GM21367 (cell line): ENCODE measurements around the gene MSI1.

ENCODE experiments used
- ATAC-seq: cut with Tn5 transposase; IDR thresholded peaks from one replicate; pipeline ENCODE4 v1.9.1; 2021; ENCODE audit not compliant: unreplicated experiment

Gene MSI1

GRCh38 chr12:120368789-120369602 is at the start of gene MSI1:
Gene MSI1, minus strand, starts transcription at chr12:120369164. Its CDS starts 73 bp downstream, at chr12:120369091.
- no peak for ATAC-seq

DNA sequence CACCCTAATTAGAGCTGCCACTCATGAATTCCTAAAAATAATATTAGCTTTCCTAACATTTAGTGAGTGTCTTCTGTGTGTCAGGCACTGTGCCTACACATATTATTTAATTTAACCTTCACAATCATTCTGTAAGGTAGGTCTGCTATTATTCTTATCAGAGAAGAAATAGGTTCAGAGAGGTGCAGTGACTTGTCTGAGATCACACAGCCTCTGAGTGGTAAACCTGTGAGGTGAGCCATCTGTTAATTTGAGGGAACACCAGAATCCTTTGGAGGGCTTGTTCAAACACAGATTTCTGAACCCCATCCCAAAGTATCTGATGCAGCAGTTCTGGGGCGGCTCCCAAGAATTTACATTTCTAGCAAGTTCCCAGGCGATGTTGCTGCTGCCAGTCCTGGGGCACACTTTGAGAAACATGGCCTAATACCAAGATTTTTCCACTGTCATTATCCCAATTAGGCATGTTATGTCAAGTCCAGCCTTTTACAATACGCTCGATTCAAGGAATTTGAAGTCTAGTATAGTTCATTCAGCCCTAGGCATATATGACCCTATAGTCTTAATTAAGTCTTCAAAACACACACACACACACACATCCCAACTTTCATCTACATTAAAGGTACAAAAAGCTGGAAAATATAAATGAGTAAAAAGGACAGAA is 49.1 kb upstream of the MSI1 start:
- ATAC-seq: no peak

- no peak for ATAC-seq
Measured at GRCh38 chr12:120416490-120417216, 47.7 kb upstream of the MSI1 start.

GRCh38 chr12:120413901-120414695 is 45.1 kb upstream of the MSI1 start:
- ATAC-seq: no peak

GRCh38 chr12:120412421-120412820 is 43.5 kb upstream of the MSI1 start:
- ATAC-seq: no peak

DNA sequence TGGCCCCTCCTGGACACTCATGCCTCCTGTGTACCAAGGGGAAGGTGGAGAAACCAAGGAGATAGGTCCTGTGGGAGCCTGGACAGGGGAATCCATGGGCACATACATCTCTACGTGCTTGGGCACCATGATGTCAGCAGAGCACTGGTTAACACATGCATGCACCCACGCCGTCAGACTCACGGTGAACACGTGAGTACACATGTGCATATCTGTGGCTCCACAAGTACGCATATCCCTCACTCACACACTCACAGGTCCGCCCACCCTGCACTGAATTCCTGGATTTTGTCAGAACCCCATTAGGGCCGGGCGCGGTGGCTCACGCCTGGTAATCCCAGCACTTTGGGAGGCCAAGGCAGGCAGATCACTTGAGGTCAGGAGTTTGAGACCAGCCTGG is 39.8 kb upstream of the MSI1 start:
- ATAC-seq: no peak

DNA sequence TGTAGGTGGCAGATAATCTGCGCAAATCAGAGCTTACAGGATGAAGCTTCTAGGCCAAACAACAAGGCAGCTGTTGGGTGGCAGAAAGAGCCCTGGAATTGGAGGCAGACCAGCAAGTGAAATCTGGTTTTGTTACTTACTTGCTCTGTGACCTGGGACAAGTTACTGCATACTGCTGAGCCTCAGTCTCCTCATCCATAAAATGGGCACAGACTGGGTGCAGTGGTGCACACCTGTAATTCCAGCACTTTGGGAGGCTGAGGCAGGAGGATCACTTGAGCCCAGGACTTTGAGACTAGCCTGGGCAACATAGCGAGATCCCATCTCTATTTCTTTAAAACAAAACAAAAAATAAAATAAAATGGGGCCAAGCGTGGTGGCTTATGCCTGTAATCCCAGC is 37.6 kb upstream of the MSI1 start:
- ATAC-seq: no peak

- ATAC-seq: no peak
Measured at GRCh38 chr12:120406069-120406468, 37.1 kb upstream of the MSI1 start.

- no peak for ATAC-seq
Measured at GRCh38 chr12:120404271-120404670, 35.3 kb upstream of the MSI1 start.

DNA sequence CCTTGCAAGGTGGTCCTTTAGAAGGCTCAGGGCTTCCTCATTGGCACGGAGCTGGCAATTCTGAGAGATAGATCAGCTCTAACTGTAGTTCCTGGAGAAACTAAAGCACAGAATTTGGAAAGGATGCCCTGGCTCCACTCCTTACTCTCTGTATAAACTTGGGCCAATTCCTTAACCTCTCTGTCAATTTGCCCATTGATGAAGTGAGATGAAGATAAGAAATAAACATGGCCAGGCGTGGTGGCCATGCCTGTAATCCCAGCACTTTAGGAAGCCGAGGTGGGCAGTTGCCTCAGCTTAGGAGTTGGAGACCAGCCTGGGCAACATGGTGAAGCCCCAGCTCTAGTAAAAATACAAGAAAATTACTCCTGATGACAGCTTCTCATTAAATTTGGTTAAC is 34.9 kb upstream of the MSI1 start:
- ATAC-seq: no peak

DNA sequence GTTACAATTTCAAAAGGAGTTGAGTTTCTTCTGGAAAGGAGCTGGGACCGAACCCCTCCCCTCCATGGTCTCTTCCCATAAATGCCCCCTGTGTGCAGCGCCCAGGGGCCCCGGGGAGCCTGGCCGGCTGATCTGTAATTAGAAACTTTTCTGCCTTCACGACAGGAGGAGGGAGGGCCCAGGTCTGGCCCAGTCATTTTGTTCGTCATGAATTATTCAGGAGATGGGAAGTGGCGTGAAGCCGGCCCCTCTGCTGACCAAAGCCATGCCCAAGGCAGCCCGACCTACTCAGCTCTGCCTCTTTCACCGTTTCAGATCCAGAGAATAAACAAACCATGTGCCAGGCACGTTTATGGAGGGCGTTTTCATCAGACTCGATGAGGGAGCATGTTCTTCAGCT is 33.3 kb upstream of the MSI1 start:
- no peak for ATAC-seq

DNA sequence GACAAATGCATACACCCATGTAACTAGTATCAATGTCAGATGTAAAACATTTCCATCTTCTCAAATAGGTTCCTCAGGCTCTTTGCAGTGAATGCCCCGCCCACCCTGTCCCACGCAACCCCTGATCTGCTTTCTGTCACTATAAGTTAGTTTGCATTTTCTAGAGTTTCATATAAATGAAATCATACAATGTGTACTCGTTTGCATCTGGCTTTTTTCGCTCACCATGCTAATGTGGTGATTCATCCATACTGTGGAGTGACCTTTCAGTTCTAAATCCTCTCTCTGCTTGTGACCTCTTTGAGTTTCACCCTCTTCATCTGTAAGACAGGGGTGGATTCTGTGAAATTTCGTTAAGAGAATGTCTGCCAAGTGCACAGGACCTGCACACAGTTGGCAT is 30.6 kb upstream of the MSI1 start:
- no peak for ATAC-seq

DNA sequence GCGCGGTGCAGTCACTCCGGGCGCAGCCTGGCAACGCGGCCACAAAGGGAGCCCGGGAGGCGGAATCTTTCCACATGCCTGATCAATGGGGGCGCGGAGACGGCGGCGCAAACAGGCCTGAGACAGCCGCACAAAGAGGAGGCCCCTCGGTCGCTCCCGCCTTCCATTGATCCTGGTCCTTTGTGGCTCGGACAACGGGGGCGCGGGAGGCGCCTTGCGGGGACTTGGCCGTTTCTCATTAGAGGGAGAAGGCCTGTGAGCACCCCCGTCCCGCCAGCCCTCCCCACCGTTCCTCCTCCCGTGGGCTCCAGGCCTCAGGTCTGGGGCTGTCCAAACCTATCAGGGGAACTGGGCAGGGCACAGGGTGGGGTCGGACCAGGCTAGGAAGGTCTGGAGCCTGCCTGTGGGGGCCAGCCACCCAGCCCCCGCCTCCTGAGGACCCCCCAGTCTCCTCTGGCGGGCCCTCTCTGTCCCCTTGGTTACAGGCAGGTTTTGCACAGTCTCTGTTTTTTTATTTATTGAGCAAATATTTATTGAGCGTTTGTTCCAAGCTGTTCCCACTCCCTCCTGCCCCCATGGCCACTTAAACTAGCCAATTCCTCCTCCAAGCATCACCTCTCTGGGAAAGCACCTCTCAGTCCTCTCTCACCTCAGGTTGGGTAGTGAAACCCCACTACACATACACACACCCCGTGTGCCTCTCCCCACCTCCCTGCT is 29.0 kb upstream of the MSI1 start:
- no peak for ATAC-seq

- ATAC-seq: no peak
Measured at GRCh38 chr12:120394483-120395367, 25.8 kb upstream of the MSI1 start.

DNA sequence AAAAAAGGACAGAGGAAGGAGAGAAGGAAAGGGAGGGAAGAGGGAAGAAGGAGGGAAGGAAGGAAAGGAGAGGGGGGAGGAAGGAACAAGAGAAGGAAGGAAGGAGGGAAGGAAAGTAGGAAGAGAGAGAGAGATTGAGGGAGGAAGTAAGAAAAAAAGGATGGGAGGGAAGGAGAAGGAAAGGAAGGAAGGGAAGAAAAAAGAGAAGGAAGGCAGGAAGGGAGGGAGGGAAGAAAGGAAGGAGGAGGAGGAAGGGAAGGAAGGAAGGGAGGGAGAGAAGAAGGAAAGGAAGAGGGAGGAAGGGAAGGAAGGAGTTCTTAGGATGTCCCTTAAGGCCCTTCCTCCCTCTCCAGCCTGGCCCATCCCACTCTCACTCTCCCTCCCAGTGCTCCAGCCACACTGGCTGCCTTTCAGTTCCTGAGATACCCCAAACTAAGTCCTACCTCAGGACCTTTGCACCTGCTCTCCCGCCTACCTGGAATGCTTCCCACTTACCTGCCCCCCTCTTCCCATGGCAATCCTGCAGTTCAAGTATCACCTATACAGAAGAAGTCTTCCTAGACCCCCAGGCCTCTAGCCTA is 21.7 kb upstream of the MSI1 start:
- no peak for ATAC-seq

DNA sequence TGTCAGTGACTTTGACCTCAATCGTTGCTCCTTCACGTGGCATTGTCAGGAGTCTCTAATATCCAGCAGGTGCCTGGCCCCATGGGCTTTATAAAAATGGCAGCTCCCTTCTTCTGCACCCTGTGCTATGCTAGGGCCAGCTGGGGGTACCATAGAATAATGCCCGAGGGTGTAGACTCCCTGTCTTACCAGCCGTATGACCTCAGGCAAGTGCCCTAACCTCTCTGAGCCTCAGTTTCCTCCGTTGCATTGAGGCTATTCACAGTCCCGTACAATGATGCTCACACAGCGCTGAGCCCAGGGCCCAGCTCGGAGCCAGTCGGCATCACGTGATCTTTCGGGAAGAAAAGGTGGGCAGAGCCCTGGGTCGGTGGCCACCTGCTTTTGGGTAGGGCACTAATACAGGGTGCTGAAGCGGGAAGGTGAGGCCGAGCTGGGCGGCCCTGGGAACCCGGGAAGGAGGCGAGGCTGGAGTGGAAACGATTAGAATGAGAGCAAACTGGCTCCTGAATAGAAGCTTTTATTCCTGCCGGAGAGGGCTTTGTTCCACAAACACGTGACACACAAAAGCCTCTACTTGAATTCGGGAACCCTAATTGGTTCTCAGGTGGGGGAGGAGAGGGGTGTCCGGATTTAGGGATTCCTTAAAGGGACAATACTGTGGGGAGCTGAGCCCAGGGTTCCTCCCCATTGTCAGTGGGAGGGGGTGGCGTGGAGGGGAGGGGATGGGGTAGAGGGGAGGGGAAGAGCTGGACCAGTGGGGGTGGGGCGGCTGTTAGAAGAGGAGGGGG is 19.9 kb upstream of the MSI1 start:
- no peak for ATAC-seq

- no peak for ATAC-seq
Measured at GRCh38 chr12:120381752-120382419, 12.9 kb upstream of the MSI1 start.

GRCh38 chr12:120378036-120378435 is 9.1 kb upstream of the MSI1 start:
- ATAC-seq: no peak
